H1 (cell line): ENCODE data around the gene ECT2L. TPM values are rescaled to one million over a fixed set of nuclear protein-coding genes. Genes with fewer than 3 reads are reported as not detected.

Experiments
- CTCF ChIA-PET: fragments of 300-600 bp; sonication (Branson Sonifier 250); formaldehyde crosslinking; loops from one replicate; lab custom pipeline; 2021; ENCODE audit not compliant: partially characterized antibody; lab: Charles Lee
- POLR2A ChIA-PET: fragments of 300-600 bp; sonication (Branson Sonifier 250); formaldehyde crosslinking; loops from one replicate; lab custom pipeline; 2021; ENCODE audit warnings: inconsistent platforms; ENCODE audit not compliant: partially characterized antibody; lab: Charles Lee
- DNase-seq, 2 experiments: peaks; one replicate each; pipeline versions ENCODE4 v3.0.0 to v3.0.0-alpha.2; 2010 to 2022; ENCODE audit warnings: low spot score in 2 of 2, low read depth in 1 of 2, mixed read lengths in 1 of 2
- FAIRE-seq: peaks from 2 replicates; lab custom pipeline; 2011; peaks lifted over from hg19 to GRCh38; lab: Jason Lieb, UNC
- H2AFZ ChIP-seq: 2 replicates; pipeline ENCODE4 v1.8.1; 2012; ENCODE audit warnings: low read length, inconsistent platforms
- H2AK5ac ChIP-seq: 2 replicates; pipeline ENCODE4 v1.6.1; 2013; ENCODE audit warnings: low read depth, low read length
- H2BK120ac ChIP-seq: replicated peaks from 2 replicates; pipeline ENCODE3; 2013; ENCODE audit warnings: low read depth, low read length, inconsistent platforms
- H2BK12ac ChIP-seq: 2 replicates; pipeline ENCODE4 v1.6.1; 2013; ENCODE audit warnings: low read depth, low read length
- H2BK15ac ChIP-seq: 2 replicates; pipeline ENCODE4 v1.6.1; 2013; ENCODE audit warnings: low read length
- H2BK20ac ChIP-seq: 2 replicates; pipeline ENCODE4 v1.6.1; 2013; ENCODE audit warnings: low read length
- H2BK5ac ChIP-seq: 2 replicates; pipeline ENCODE4 v1.6.1; 2013; ENCODE audit warnings: low read depth, low read length
- H3K14ac ChIP-seq: 2 replicates; pipeline ENCODE4 v1.6.1; 2013; ENCODE audit warnings: inconsistent platforms; ENCODE audit not compliant: insufficient read length
- H3K18ac ChIP-seq: 2 replicates; pipeline ENCODE4 v1.6.1; 2013; ENCODE audit warnings: low read length; ENCODE audit errors: extremely low read depth
- H3K23ac ChIP-seq: 2 replicates; pipeline ENCODE4 v1.6.1; 2013; ENCODE audit warnings: inconsistent platforms; ENCODE audit not compliant: insufficient read length
- H3K23me2 ChIP-seq: 2 replicates; pipeline ENCODE4 v1.6.1; 2013; ENCODE audit warnings: low read depth, low read length
- H3K27ac ChIP-seq: 2 replicates; pipeline ENCODE4 v1.6.1; 2011; ENCODE audit warnings: low read depth, low read length, inconsistent platforms
- H3K27me3 ChIP-seq, 4 experiments: replicated peaks in 1 of 4; 1 replicate in 1 of 4; 2 replicates in 3 of 4; pipeline versions ENCODE4 v1.6.1 to v1.8.1; 2011 to 2013; ENCODE audit warnings: low read length in 3 of 4, mild to moderate bottlenecking in 3 of 4, inconsistent platforms in 2 of 4, mixed read lengths in 2 of 4, moderate library complexity in 1 of 4; ENCODE audit not compliant: control insufficient read depth in 3 of 4, insufficient read depth in 3 of 4; ENCODE audit errors: extremely low read depth in 1 of 4
- H3K36me3 ChIP-seq, 4 experiments: 2 replicates each; pipeline versions ENCODE4 v1.6.1 to v1.8.1; 2011 to 2013; ENCODE audit warnings: mild to moderate bottlenecking in 4 of 4, low read length in 3 of 4, moderate library complexity in 2 of 4, control low read depth in 1 of 4, inconsistent platforms in 1 of 4; ENCODE audit not compliant: insufficient read depth in 4 of 4, control insufficient read depth in 2 of 4
- H3K4ac ChIP-seq: replicated peaks from 2 replicates; pipeline ENCODE3; 2013; ENCODE audit warnings: low read length, low read depth, mixed read lengths, inconsistent platforms; ENCODE audit not compliant: insufficient read length
- H3K4me1 ChIP-seq, 4 experiments: replicated peaks in 1 of 4; 1 replicate in 1 of 4; 2 replicates in 3 of 4; pipeline versions ENCODE4 v1.6.1 to v1.8.1; 2011 to 2013; ENCODE audit warnings: low read length in 3 of 4, inconsistent platforms in 2 of 4, mixed read lengths in 1 of 4; ENCODE audit not compliant: insufficient read depth in 4 of 4, control insufficient read depth in 3 of 4
- H3K4me2 ChIP-seq, 2 experiments: 2 replicates each; pipeline versions ENCODE4 v1.6.1 to v1.8.1; 2011 to 2013; ENCODE audit warnings: low read depth in 2 of 2, low read length in 2 of 2, control low read depth in 1 of 2, inconsistent platforms in 1 of 2, mild to moderate bottlenecking in 1 of 2; ENCODE audit not compliant: insufficient read depth in 1 of 2
- H3K4me3 ChIP-seq, 4 experiments: fragments of 200-600, 300-600 bp in 1 of 4; sonication (generic), shearing (Covaris generic), sonication (Bioruptor Twin) in 1 of 4; 2 replicates each; pipeline versions ENCODE4 v1.5.1 to v1.8.1; 2011 to 2016; ENCODE audit warnings: low read length in 4 of 4, low read depth in 3 of 4, control low read depth in 2 of 4, inconsistent platforms in 2 of 4, mild to moderate bottlenecking in 2 of 4, mixed read lengths in 1 of 4, moderate library complexity in 1 of 4; ENCODE audit not compliant: insufficient read depth in 2 of 4; ENCODE audit errors: extremely low read depth in 1 of 4
- H3K56ac ChIP-seq: replicated peaks from 2 replicates; pipeline ENCODE3; 2013; ENCODE audit warnings: low read depth, mild to moderate bottlenecking, mixed read lengths, low read length, inconsistent platforms; ENCODE audit not compliant: insufficient read length
- H3K79me1 ChIP-seq: 2 replicates; pipeline ENCODE4 v1.6.1; 2013; ENCODE audit warnings: low read depth, low read length, control low read depth
- H3K79me2 ChIP-seq, 2 experiments: 2 replicates each; pipeline versions ENCODE4 v1.6.1 to v1.8.1; 2012 to 2013; ENCODE audit warnings: low read length in 2 of 2, mild to moderate bottlenecking in 2 of 2, inconsistent platforms in 1 of 2; ENCODE audit not compliant: insufficient read depth in 2 of 2, control insufficient read depth in 1 of 2
- H3K9ac ChIP-seq, 4 experiments: replicated peaks in 1 of 4; 1 replicate in 1 of 4; 2 replicates in 3 of 4; pipeline versions ENCODE4 v1.6.1 to v1.8.1; 2011 to 2013; ENCODE audit warnings: low read depth in 3 of 4, low read length in 3 of 4, control low read depth in 2 of 4, mild to moderate bottlenecking in 2 of 4, moderate library complexity in 2 of 4, inconsistent platforms in 1 of 4; ENCODE audit errors: extremely low read depth in 1 of 4
- H3K9me3 ChIP-seq, 2 experiments: 2 replicates each; pipeline versions ENCODE4 v1.6.1 to v1.8.1; 2012 to 2013; ENCODE audit warnings: mild to moderate bottlenecking in 2 of 2, moderate library complexity in 2 of 2, control low read depth in 1 of 2, inconsistent platforms in 1 of 2, low read depth in 1 of 2, low read length in 1 of 2, mixed read lengths in 1 of 2; ENCODE audit not compliant: insufficient read depth in 2 of 2
- H4K20me1 ChIP-seq, 2 experiments: replicated peaks in 1 of 2; 2 replicates each; pipeline versions ENCODE3 to v1.8.1; 2011 to 2013; ENCODE audit warnings: inconsistent platforms in 2 of 2, low read length in 2 of 2, mild to moderate bottlenecking in 1 of 2; ENCODE audit not compliant: insufficient read depth in 2 of 2, control insufficient read depth in 1 of 2
- H4K5ac ChIP-seq: 2 replicates; pipeline ENCODE4 v1.6.1; 2013; ENCODE audit warnings: low read length, low read depth, mixed read lengths, inconsistent platforms; ENCODE audit not compliant: insufficient read length
- H4K8ac ChIP-seq: 2 replicates; pipeline ENCODE4 v1.8.0; 2013; ENCODE audit warnings: mild to moderate bottlenecking, moderate library complexity, low read length, inconsistent platforms; ENCODE audit not compliant: insufficient read depth; ENCODE audit errors: extremely low read depth
- H4K91ac ChIP-seq: replicated peaks from 2 replicates; pipeline ENCODE3; 2013; ENCODE audit warnings: low read length, mixed read lengths, inconsistent platforms; ENCODE audit not compliant: insufficient read length
- CREB1 ChIP-seq: IDR thresholded peaks from 2 replicates; pipeline ENCODE4 v1.6.1; 2012; ENCODE audit warnings: inconsistent platforms
- HDAC6 ChIP-seq: IDR thresholded peaks from one replicate; pipeline ENCODE4 v1.7.1; 2012; ENCODE audit warnings: low read depth, mild to moderate bottlenecking, inconsistent platforms, low read length, moderate library complexity
- JUND ChIP-seq: IDR thresholded peaks from 2 replicates; pipeline ENCODE4 v1.6.1; 2011; ENCODE audit warnings: mild to moderate bottlenecking, improper control_type of control experiment, low read length
- NRF1 ChIP-seq: IDR thresholded peaks from 2 replicates; pipeline ENCODE4 v1.6.1; 2011; ENCODE audit warnings: mild to moderate bottlenecking, low read depth, low read length, improper control_type of control experiment
- PHF8 ChIP-seq: fragments of 200-600 bp; sonication (generic); conservative IDR thresholded peaks from 2 replicates; pipeline ENCODE4 v1.7.1; 2012; ENCODE audit warnings: low read depth, mild to moderate bottlenecking, inconsistent platforms, low read length, moderate library complexity
- RAD21 ChIP-seq, 2 experiments: IDR thresholded peaks in 1 of 2; conservative IDR thresholded peaks in 1 of 2; 2 replicates each; pipeline ENCODE4 v1.6.1; 2011; ENCODE audit warnings: low read depth in 2 of 2, low read length in 2 of 2, improper control_type of control experiment in 1 of 2, inconsistent platforms in 1 of 2, mild to moderate bottlenecking in 1 of 2, moderate library complexity in 1 of 2
- RBBP5 ChIP-seq: IDR thresholded peaks from 2 replicates; pipeline ENCODE4 v1.7.1; 2012; ENCODE audit warnings: low read depth, mild to moderate bottlenecking, inconsistent platforms, low read length, moderate library complexity, borderline replicate concordance
- SAP30 ChIP-seq: fragments of 300-600 bp; sonication (generic); IDR thresholded peaks from 2 replicates; pipeline ENCODE4 v1.7.1; 2012; ENCODE audit warnings: low read length, moderate library complexity, mild to moderate bottlenecking, inconsistent platforms; ENCODE audit not compliant: insufficient read depth, insufficient replicate concordance
- SIRT6 ChIP-seq: IDR thresholded peaks from one replicate; pipeline ENCODE4 v1.7.1; 2012; ENCODE audit warnings: low read length, inconsistent platforms
- SUZ12 ChIP-seq: fragments of 200-600 bp; sonication (generic); IDR thresholded peaks from 2 replicates; pipeline ENCODE4 v1.6.1; 2012; ENCODE audit warnings: mild to moderate bottlenecking, inconsistent platforms, low read length, moderate library complexity, mixed read lengths
- TCF12 ChIP-seq: IDR thresholded peaks from 2 replicates; pipeline ENCODE4 v1.6.1; 2011; ENCODE audit warnings: low read depth, mild to moderate bottlenecking, low read length
- WGBS, 2 experiments: shearing (Covaris generic) in 1 of 2; methylation state at CpG; one replicate each; pipeline versions ENCODE4 v1.1.6 to v1.1.7; 2013 to 2015; ENCODE audit warnings: low lambda C conversion rate in 2 of 2, mixed read lengths in 2 of 2, inconsistent platforms in 1 of 2, low coverage in 1 of 2, missing lambda C conversion rate in 1 of 2; ENCODE audit not compliant: insufficient replicate concordance in 2 of 2, insufficient coverage in 1 of 2, insufficient read length in 1 of 2; ENCODE audit errors: extremely low coverage in 1 of 2, missing lambda C conversion rate in 1 of 2; 5-methylcytosine and 5-hydroxymethylcytosine counted together
- polyA plus RNA-seq, 7 experiments: library from polyadenylated mRNA; depleted of rRNA in 3 of 7; stranded (reverse) in 5 of 7; unstranded in 2 of 7; fragments of >200 nt in 5 of 7; fragments of 200-250 nt in 2 of 7; gene quantifications; 1 replicate in 5 of 7; 2 replicates in 1 of 7; 4 replicates in 1 of 7; pipeline versions ENCODE4 v1.2.1 to v1.2.3, GENCODE V29; 2011 to 2013; ENCODE audit warnings: missing spikeins in 2 of 7, mixed read lengths in 2 of 7
- total RNA-seq: library from RNA; stranded (reverse); fragmentation: NEBNext Ultra II Directional; extraction: Animal tissue kit (Norgen Biotek cat#: 25700); gene quantifications from 2 replicates; pipeline ENCODE4 v1.2.1, GENCODE V29; 2021

ECT2L gene
- total and polyA plus RNA-seq, 2 of the 8 experiments (the other 6 are each of a cell fraction or from before 2014, with no cell fraction given), result not detected

- no peak overlapping the region for H3K23ac ChIP-seq
- no peaks in the 10 kb centered on the region for H3K23me2 ChIP-seq
- no peak overlapping the region for H3K4ac ChIP-seq
- no peak overlapping the region for H3K27ac ChIP-seq
- H4K5ac ChIP-seq, result no peak overlapping the region
- H3K14ac ChIP-seq, result no peak overlapping the region
- ChIA-PET CTCF (interaction anchor here (1.0 to 1.4 kb wide), 2 partner anchors 10 to 59 kb away, joined by 3 to 4 read pairs; partner anchors contain the start of gene ECT2L), POLR2A (no interaction called here)
- H3K9ac ChIP-seq, result no peak overlapping the region
- H3K9me3 ChIP-seq, result no peaks in the 10 kb centered on the region
- no peak overlapping the region for H2AK5ac ChIP-seq
- H4K91ac ChIP-seq, result no peak overlapping the region
- H3K18ac ChIP-seq, result no peak overlapping the region
- H3K4me2 ChIP-seq, result no peak overlapping the region
- FAIRE-seq (no peak), DNase-seq (no peak)
- H3K79me2 ChIP-seq, result no peaks in the 10 kb centered on the region
- H4K20me1 ChIP-seq, result no peaks in the 10 kb centered on the region
- no peak overlapping the region for H4K8ac ChIP-seq
- no peak overlapping the region for H2BK15ac ChIP-seq
- H2BK5ac ChIP-seq, result no peak overlapping the region
- H2BK12ac ChIP-seq, result no peak overlapping the region
- H3K36me3 ChIP-seq, result no peaks in the 10 kb centered on the region
- no peaks in the 10 kb centered on the region for H3K79me1 ChIP-seq
- H3K4me3 ChIP-seq, result no peak overlapping the region
- H3K56ac ChIP-seq, result no peak overlapping the region
- H2BK120ac ChIP-seq, result no peak overlapping the region
- no peak overlapping the region for H2BK20ac ChIP-seq
- 95% methylated on average over 4 of the region's 4 CpGs; no CpG with 5 or more reads in 1 of the 2 experiments for WGBS, 2 experiments
- H3K4me1 ChIP-seq, result no peaks in the 10 kb centered on the region
- H2AFZ ChIP-seq, result no peak overlapping the region
- H3K27me3 ChIP-seq, result no peaks in the 10 kb centered on the region
- TF ChIP-seq HDAC6 (no peak), SAP30 (no peak), SUZ12 (no peak), TCF12 (no peak), JUND (no peak), RAD21 (IDR thresholded peaks at IDR 0.05 in 1 of 2, conservative IDR thresholded peaks at IDR 0.05 in 1 of 2; ENCODE audit: low read depth in 2 of 2, low read length in 2 of 2) (no peak), CREB1 (no peak), SIRT6 (no peak), RBBP5 (no peak), NRF1 (no peak), PHF8 (no peak)
Measured at GRCh38 chr6:138785079-138785478, 10.8 kb upstream of the ECT2L start.
